Ascending aorta (tissue), 2 donors: Measurements from ENCODE around the gene OGFRL1. TPM values are rescaled to one million over a fixed set of nuclear protein-coding genes. Genes with fewer than 3 reads are reported as not detected.
A peak's percentile ranks its signal among the peaks of the same experiment; 100 is the strongest.

Experiments used
- DNase-seq, 2 donors: peaks; one replicate each; pipeline ENCODE4 v3.0.0-alpha.2; 2019; ENCODE audit warnings: low spot score in 2 of 2
- H3K27ac ChIP-seq, 2 donors: fragments of 200-600 bp; sonication (generic); one replicate each; pipeline ENCODE4 v1.5.1; 2016 to 2017; ENCODE audit warnings: mild to moderate bottlenecking in 1 of 2
- H3K27me3 ChIP-seq: fragments of 200-600 bp; sonication (generic); one replicate; pipeline ENCODE4 v1.5.1; 2017
- H3K36me3 ChIP-seq, 2 donors: fragments of 200-600 bp; sonication (generic); one replicate each; pipeline ENCODE4 v1.5.1; 2016
- H3K4me1 ChIP-seq, 2 donors: fragments of 200-600 bp; sonication (generic); one replicate each; pipeline ENCODE4 v1.5.1; 2016 to 2017; ENCODE audit warnings: mild to moderate bottlenecking in 1 of 2
- H3K4me3 ChIP-seq, 2 donors: fragments of 200-600 bp; sonication (generic); one replicate each; pipeline ENCODE4 v1.5.1; 2016 to 2017; ENCODE audit warnings: mild to moderate bottlenecking in 1 of 2
- H3K9me3 ChIP-seq, 2 donors: fragments of 200-600 bp; sonication (generic); one replicate each; pipeline ENCODE4 v1.5.1; 2016
- CTCF ChIP-seq, 3 experiments: fragments of 200-600 bp in 2 of 3; fragments of 450-650 bp in 1 of 3; sonication (generic) in 2 of 3; IDR thresholded peaks; one replicate each; pipeline ENCODE4 v1.5.1; 2016 to 2019; ENCODE audit warnings: antibody characterized with exemption in 3 of 3, mild to moderate bottlenecking in 1 of 3, moderate library complexity in 1 of 3
- intact Hi-C: fragments of 100-400 bp; cut with DNase I; formaldehyde crosslinking; loops from one replicate; pipeline ENCODE4 v1.15.1; 2023
- total RNA-seq: library from RNA; depleted of rRNA; stranded (reverse); fragments of >200 nt; gene quantifications from one replicate; pipeline ENCODE4 v1.1.0, GENCODE V29; 2016

OGFRL1 gene
- total RNA-seq, 1 donor from 2014 or later, result 14.6 TPM

DNA sequence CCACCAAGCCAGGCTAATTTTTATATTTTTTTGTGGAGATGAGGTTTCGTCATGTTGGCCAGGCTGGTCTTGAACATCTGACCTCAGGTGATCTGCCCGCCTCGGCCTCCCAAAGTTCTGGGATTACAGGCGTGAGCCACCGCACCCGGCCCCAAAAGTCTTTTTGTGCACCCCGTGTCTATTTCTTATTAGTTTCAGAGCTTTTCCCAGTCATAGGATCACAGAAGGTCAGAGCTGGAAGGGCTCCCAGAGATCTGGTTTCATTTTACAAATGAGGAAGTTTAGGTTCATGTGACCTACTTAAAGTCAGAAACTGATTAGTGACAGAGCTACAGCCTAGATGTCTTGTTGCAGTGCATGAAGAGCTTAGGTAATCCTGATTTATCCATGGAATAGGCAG lies 1.6 kb upstream of the OGFRL1 start:
- Histone ChIP-seq H3K36me3 (no peaks in the 10 kb centered on the region), H3K4me3 (no peak overlapping the region), H3K4me1 (peaks cover 0 to 13% of the 10 kb centered on the region in 2 donors), H3K27me3 (no peaks in the 10 kb centered on the region), H3K9me3 (no peaks in the 10 kb centered on the region), H3K27ac (peak overlapping the region; percentile 95 to 98)
- DNase-seq, result peak in 1 of 2 donors; percentile 63
- TF ChIP-seq CTCF (IDR thresholded peaks at IDR 0.05), result no peak
- intact Hi-C loops, result loop anchor here (5.0 kb wide), 2 partner anchors 135 to 225 kb away; no protein-coding TSS in a partner anchor

GRCh38 chr6:71287926-71288227 lies 734 bp upstream of the OGFRL1 start:
- intact Hi-C loops, result loop anchor here (2.0 to 5.0 kb wide), 3 partner anchors 63 to 224 kb away; no protein-coding TSS in a partner anchor
- Histone ChIP-seq H3K27ac (peak overlapping the region; percentile 95 to 98), H3K4me3 (peak overlapping the region; percentile 96 to 99), H3K4me1 (peaks cover 0 to 13% of the 10 kb centered on the region in 2 donors), H3K27me3 (no peaks in the 10 kb centered on the region), H3K36me3 (no peaks in the 10 kb centered on the region), H3K9me3 (no peaks in the 10 kb centered on the region)
- no peak for DNase-seq
- no peak for TF ChIP-seq CTCF (IDR thresholded peaks at IDR 0.05)

DNA sequence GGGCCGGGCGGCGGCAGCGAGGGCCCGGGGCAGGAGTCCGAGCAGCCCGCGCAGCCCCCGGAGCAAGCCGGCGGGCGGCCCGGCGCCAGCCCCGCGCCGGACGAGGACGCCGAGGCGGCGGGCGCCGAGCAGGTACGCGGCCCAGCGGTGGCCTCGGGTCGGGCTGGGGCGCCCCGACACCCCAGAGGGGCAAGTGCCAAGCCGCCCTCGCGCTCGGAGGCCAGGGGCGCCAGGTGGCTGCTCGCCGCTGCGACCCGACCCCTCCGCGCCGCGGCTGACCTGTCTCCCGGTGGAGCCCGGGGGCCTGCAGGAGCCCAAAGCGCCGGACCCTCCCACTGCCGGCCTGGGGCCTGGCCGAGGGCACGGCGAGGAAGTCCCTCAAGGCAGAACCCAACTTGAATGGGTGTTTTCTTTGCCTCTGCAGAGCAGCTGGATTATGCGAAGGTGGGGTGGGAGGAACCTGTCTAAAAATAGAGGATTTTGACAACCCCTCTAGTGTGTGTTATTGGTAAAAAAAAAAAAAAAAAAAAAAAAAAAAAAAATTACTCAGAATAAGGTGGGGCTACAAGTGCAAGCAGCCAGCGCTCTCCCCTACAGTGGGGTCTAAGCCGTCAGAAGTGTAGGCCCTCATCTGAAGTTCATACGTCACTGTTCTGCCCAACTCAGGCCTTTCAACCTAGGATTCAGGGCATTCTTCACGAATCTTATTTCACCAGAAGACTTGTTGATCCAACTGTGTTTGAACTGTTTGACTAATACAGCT lies 609 bp downstream of the OGFRL1 start:
- Histone ChIP-seq H3K27ac (peak overlapping the region; percentile 95 to 98), H3K4me1 (peaks cover 0 to 13% of the 10 kb centered on the region in 2 donors), H3K27me3 (no peaks in the 10 kb centered on the region), H3K4me3 (peak overlapping the region; percentile 96 to 99), H3K9me3 (no peaks in the 10 kb centered on the region), H3K36me3 (no peaks in the 10 kb centered on the region)
- intact Hi-C loops, result loop anchor here (2.0 to 5.0 kb wide), 3 partner anchors 62 to 223 kb away; no protein-coding TSS in a partner anchor
- DNase-seq, result peak in 1 of 2 donors; percentile 74
- TF ChIP-seq CTCF (IDR thresholded peaks at IDR 0.05), result no peak

DNA sequence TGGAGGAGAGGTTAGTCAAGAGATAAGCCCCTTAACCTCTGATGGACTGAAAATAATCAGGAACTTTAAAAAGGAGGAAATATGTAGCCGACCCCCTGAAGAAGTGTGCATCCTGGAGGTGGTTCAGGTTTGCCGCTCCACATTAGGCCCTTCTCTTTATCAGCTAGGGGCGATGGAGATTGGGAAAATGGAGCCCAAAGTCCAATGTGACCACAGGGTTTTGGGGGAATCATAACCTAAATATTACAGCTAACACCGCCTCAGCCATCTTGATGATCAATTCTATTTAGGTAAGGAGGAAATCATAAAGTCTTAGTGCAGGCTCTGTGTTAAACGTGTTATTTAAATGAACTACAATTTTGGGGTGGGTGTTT lies 1.2 kb downstream of the OGFRL1 start:
- no peak for DNase-seq
- no peaks in the 10 kb centered on the region for H3K27me3 ChIP-seq
- peaks cover 0 to 13% of the 10 kb centered on the region in 2 donors for H3K4me1 ChIP-seq
- intact Hi-C loops, result loop anchor here (2.0 to 5.0 kb wide), 3 partner anchors 61 to 223 kb away; no protein-coding TSS in a partner anchor
- no peaks in the 10 kb centered on the region for H3K9me3 ChIP-seq
- TF ChIP-seq CTCF (IDR thresholded peaks at IDR 0.05), result no peak
- peak overlapping the region; percentile 96 to 99 for H3K4me3 ChIP-seq
- H3K27ac ChIP-seq, result no peak overlapping the region
- H3K36me3 ChIP-seq, result no peaks in the 10 kb centered on the region

DNA sequence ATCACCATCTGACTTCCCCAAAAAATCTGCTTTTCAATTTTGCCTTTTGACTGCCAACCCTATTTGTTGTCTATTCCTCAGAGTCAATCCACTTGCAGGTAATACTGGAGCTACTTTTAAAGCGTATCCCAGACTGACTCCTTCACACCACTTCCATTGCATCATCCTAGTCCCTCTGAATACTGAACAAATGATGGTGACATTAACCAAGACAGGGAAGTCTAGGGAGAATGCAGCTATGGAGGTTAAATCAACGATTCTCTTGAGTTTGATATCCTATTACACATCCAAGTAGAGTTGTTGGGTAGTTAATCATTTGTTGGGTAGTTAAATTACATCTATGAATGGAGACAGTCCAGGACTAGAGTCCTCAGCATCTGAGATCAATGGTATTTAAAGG lies 2.0 kb downstream of the OGFRL1 start:
- Histone ChIP-seq H3K36me3 (peaks cover 0 to 4% of the 10 kb centered on the region in 2 donors), H3K27ac (no peak overlapping the region), H3K27me3 (no peaks in the 10 kb centered on the region), H3K9me3 (no peaks in the 10 kb centered on the region), H3K4me3 (peak overlapping the region in 1 of 2 donors; percentile 99), H3K4me1 (peaks cover 0 to 13% of the 10 kb centered on the region in 2 donors)
- TF ChIP-seq CTCF (IDR thresholded peaks at IDR 0.05), result no peak
- intact Hi-C loops, result no loop called here
- no peak for DNase-seq
